ENCODE data around the gene LRRN4CL.

LRRN4CL gene

DNA sequence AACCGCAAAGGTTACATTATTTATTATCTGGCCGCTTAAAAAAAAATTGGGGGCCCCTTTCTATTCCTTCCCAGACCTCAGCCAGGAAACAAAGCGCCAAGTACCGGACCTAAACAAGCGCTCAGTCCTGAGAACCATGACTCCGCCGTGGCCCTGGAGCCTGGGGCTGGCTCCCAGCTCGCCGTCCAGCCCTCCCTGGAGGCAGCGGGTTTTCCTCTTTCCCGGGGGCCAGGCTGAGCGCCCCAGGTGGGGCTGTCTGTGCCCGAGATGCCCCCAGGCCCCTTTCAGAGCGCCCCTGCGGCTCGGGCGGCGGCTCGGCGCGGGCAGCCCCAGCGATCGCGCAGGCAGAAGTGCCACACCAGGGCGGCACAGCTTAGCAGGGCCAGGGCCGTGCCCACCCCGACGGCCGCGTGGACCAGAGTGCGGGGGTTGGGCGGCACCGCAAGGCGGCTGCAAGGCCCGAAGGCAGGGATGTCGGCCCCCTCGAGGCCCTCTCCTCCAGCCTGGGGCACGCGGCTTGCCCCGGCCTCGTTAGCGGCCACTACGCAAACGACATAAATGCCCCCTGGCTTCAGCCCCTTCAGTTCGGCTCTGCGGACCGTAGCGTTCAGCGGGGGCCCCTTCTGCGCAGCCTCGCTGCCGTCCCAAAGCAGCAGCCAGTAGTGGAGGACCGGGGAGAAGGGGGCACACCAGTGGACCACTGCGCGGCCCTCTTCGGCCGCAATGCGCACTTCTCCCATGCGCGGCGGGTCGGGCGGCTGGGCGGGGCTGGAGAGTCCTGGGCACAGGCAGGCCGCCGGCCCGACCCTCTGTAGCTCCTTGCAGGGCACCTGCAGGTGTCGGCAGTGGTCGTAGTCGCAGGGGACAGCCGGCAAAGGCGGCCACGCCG is 1.6 kb downstream of the LRRN4CL start:
- peak overlapping the region; percentile 22 for H3K4me3 ChIP-seq (ENCODE audit: low read depth, low read length)

DNA sequence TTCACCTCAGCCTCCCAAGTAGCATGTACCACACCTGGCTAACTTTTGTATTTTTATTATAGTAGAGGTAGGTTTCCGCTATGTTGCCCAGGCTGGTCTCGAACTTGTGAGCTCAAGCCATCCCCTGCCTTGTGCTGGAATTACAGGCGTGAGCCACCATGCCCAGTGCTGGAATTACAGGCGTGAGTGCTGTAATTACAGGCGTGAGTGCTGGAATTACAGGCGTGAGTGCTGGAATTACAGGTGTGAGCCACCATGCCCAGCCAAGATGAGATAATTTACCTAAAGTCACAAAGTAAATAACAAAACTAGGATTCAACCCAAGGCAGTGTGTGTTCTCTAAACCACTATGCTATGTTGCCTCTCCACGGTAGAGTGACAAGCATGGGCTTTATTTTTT is 6.8 kb downstream of the LRRN4CL start:
- Histone ChIP-seq H3K4me3 (ENCODE audit: low read depth, low read length) (no peak overlapping the region), H3K36me3 (replicated peaks) (no peaks in the 10 kb centered on the region), H3K27ac (no peak overlapping the region), H3K27me3 (replicated peaks) (no peaks in the 10 kb centered on the region)
- in situ Hi-C loops (cut with HindIII; ENCODE audit: low pct_ligation_motif_present, low sequenced_read_pairs), result no loop called here
- TF ChIP-seq, protein P1, sequence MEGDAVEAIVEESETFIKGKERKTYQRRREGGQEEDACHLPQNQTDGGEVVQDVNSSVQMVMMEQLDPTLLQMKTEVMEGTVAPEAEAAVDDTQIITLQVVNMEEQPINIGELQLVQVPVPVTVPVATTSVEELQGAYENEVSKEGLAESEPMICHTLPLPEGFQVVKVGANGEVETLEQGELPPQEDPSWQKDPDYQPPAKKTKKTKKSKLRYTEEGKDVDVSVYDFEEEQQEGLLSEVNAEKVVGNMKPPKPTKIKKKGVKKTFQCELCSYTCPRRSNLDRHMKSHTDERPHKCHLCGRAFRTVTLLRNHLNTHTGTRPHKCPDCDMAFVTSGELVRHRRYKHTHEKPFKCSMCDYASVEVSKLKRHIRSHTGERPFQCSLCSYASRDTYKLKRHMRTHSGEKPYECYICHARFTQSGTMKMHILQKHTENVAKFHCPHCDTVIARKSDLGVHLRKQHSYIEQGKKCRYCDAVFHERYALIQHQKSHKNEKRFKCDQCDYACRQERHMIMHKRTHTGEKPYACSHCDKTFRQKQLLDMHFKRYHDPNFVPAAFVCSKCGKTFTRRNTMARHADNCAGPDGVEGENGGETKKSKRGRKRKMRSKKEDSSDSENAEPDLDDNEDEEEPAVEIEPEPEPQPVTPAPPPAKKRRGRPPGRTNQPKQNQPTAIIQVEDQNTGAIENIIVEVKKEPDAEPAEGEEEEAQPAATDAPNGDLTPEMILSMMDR (IDR thresholded peaks at IDR 0.05; ENCODE audit: low read depth, low read length, missing control alignments), result no peak
- DNase-seq, result no peak

More for the DNA sequence above, 1.6 kb downstream of the LRRN4CL start:
- H3K27ac ChIP-seq, result no peak overlapping the region
- DNase-seq, result no peak
- in situ Hi-C loops (cut with HindIII; ENCODE audit: low pct_ligation_motif_present, low sequenced_read_pairs), result no loop called here
- no peaks in the 10 kb centered on the region for H3K27me3 ChIP-seq (replicated peaks)
- peaks cover 21% of the 10 kb centered on the region for H3K36me3 ChIP-seq (replicated peaks)
- TF ChIP-seq, protein P1 (IDR thresholded peaks at IDR 0.05; ENCODE audit: low read depth, low read length, missing control alignments), result no peak

DNA sequence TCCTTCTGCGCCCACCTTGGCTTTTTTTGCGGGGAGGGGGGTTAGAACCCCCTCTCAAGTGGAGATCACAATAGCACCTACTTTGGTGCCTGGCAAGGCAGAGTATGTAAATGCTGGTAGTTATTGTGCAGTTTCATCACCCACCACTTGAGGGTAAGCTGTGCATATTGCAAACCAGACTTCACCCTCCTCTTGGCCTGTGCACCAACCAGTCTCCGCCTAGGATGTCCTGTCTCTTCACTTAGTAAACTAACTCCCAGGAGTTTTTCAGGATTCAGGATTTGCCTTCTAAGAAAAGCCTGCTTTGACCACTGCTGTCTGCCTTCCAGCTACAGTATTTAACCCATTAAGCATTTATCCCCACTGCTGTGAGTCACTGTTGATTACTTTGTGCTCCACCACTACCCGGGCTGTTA is 8.5 kb downstream of the LRRN4CL start:
- peak; percentile 62 for DNase-seq
- no peaks in the 10 kb centered on the region for H3K27me3 ChIP-seq (replicated peaks)
- no peak overlapping the region for H3K4me3 ChIP-seq (ENCODE audit: low read depth, low read length)
- no peak overlapping the region for H3K27ac ChIP-seq
- in situ Hi-C loops (cut with HindIII; ENCODE audit: low pct_ligation_motif_present, low sequenced_read_pairs), result no loop called here
- TF ChIP-seq, protein P1 (IDR thresholded peaks at IDR 0.05; ENCODE audit: low read depth, low read length, missing control alignments), result peak; percentile 71
- H3K36me3 ChIP-seq (replicated peaks), result peaks cover 10% of the 10 kb centered on the region

DNA sequence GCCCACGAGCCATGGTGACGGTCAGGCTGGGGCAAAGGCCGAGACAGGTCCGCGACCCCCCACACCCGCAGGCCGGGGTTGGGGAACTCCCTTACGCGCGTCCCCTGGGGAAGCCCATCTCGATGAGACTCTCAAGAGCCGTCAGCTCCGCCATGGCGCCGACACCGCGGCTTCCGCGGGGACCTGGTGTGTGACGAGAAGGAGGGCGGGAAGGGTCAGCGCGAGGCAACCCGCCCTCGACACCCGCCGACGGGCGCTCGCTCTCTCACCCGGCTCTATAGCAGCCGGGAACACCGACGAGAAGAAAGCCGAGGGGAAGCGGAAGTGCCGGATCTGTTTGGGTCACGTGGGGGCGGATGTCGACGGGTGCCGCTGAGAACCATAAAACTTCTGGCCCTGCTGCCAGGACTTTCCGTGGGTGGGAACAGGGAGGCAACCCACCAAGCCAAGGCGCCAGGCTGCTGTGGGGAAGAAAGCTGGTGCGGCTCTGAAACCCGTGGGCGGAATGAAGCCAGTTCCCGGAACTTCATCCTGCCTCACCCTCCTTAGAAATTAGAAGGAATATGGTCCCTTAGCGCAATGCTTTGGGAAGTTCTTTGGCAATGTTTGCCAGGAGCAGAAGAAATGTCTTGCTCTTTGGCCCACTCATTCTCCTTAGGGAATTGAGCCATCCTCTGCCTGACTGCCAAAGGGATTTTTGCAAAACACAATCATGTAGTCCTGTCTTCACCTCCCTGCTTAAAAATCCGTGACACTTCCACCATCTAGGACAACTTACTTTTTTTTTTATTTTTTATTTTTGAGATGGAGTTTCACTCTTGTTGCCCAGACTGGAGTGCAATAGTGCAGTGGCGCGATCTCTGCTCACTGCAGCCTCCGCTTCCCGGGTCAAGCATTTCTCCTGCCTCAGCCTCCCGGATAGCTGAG is 10.3 kb downstream of the LRRN4CL start, which contains the start of gene UBXN1:
UBXN1 (minus strand) TSS at position 304 of the 927 bp plus-strand sequence; CDS start at position 154, 150 bp downstream.
- TF ChIP-seq, protein P1 (IDR thresholded peaks at IDR 0.05; ENCODE audit: low read depth, low read length, missing control alignments), result no peak
- in situ Hi-C loops (cut with HindIII; ENCODE audit: low pct_ligation_motif_present, low sequenced_read_pairs), result no loop called here
- Histone ChIP-seq H3K36me3 (replicated peaks) (peaks cover 12% of the 10 kb centered on the region), H3K4me3 (ENCODE audit: low read depth, low read length) (peak within 1 kb of the TSS; percentile 95), H3K27ac (peak within 1 kb of the TSS; percentile 71), H3K27me3 (replicated peaks) (no peaks in the 10 kb centered on the region)
- peak; percentile 87 for DNase-seq

DNA sequence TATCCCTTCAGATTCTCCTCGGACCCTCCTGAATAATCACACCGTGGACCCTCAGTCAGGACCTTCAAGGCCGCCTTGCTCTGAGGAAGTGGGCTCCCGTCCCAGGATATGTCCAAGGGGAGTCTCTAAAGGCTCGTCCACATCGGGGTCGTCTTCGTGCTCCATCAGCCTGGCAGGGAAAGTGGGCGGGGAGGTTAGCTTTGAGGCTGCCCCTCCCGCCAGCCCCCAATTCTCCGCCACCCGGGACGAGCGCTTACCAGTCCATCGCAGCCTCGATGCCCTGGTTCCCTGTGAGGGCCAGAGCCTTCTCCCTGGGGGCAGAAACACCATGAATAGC is 10.9 kb downstream of the LRRN4CL start:
- DNase-seq, result no peak
- no peaks in the 10 kb centered on the region for H3K27me3 ChIP-seq (replicated peaks)
- in situ Hi-C loops (cut with HindIII; ENCODE audit: low pct_ligation_motif_present, low sequenced_read_pairs), result no loop called here
- H3K36me3 ChIP-seq (replicated peaks), result peaks cover 12% of the 10 kb centered on the region
- H3K4me3 ChIP-seq (ENCODE audit: low read depth, low read length), result peak overlapping the region; percentile 95
- H3K27ac ChIP-seq, result peak overlapping the region; percentile 71
- TF ChIP-seq, protein P1 (IDR thresholded peaks at IDR 0.05; ENCODE audit: low read depth, low read length, missing control alignments), result no peak

All from brain microvascular endothelial cell (primary cell).